SH-SY5Y (cell line): ENCODE results near the gene SLC22A1.

Experiments used
- GATA2 ChIP-seq: IDR thresholded peaks from 2 replicates; pipeline ENCODE4 v1.6.1; 2011; ENCODE audit warnings: mild to moderate bottlenecking, low read depth, low read length
- GATA3 ChIP-seq: IDR thresholded peaks from 2 replicates; pipeline ENCODE4 v1.6.1; 2011; ENCODE audit warnings: low read depth, mild to moderate bottlenecking, low read length, moderate library complexity

DNA sequence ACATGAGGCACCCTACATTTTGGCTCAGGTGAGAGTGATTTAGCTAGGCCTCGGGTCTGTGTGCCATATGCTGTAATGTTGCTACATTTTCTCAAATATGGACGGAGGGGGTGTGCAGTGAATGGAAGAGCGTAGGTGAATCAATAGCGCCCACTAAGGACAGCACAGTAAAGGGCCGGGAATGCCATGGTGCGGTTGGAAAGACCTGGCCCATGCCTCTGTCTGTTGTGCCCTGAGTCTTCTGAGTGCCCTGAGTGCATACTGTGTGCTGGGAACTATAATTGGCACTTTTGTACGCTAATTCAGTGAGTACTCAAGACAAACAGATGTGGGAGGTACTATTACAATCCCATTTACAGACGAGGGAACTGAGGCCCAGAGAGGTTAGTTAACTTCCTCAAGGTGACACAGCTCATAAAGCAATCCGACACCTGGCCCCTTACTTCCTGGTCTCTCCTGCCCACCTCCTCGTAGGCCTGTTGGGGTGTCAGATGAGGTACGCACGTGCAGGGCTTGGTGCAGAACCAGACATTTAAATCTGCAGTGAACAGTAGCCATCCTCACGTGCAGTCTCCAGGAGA, 17.3 kb downstream of the SLC22A1 start:
- no peak for TF ChIP-seq GATA2
- TF ChIP-seq GATA3: no peak
